Central memory CD4-positive, alpha-beta T cell (primary cell): Measurements from ENCODE around the gene GRIK5.

Experiments
- DNase-seq: peaks from one replicate; pipeline ENCODE4 v3.0.0; 2022

Gene GRIK5

GRCh38 chr19:42075616-42076379, 5.8 kb upstream of the GRIK5 start, which contains the start of gene ZNF574:
Gene ZNF574 (plus strand): TSS chr19:42076166. CDS start chr19:42078607, 2,441 bp downstream.
- DNase-seq: peak; percentile 99

- no peak for DNase-seq
These were observed 5.3 kb upstream of the GRIK5 start for GRCh38 chr19:42075364-42075615.

- no peak for DNase-seq
These were observed 4.7 kb upstream of the GRIK5 start for GRCh38 chr19:42074513-42075363.

GRCh38 chr19:42071247-42071646, 1.2 kb upstream of the GRIK5 start:
- DNase-seq: no peak

- DNase-seq: no peak
These were observed 1.0 kb downstream of the GRIK5 start for GRCh38 chr19:42068756-42069571.

GRCh38 chr19:42068361-42068755, 1.6 kb downstream of the GRIK5 start:
- DNase-seq: no peak

- DNase-seq: no peak
These were observed 2.6 kb downstream of the GRIK5 start for GRCh38 chr19:42067315-42067888.

- no peak for DNase-seq
These were observed 3.8 kb downstream of the GRIK5 start for GRCh38 chr19:42066075-42066754.

- DNase-seq: no peak
These were observed 4.5 kb downstream of the GRIK5 start for GRCh38 chr19:42065511-42065910.

GRCh38 chr19:42065051-42065450, 5.0 kb downstream of the GRIK5 start:
- DNase-seq: no peak

- no peak for DNase-seq
These were observed 5.6 kb downstream of the GRIK5 start for GRCh38 chr19:42064432-42064831.

- DNase-seq: no peak
These were observed 7.6 kb downstream of the GRIK5 start for GRCh38 chr19:42062381-42062780.

GRCh38 chr19:42060117-42060516, 9.9 kb downstream of the GRIK5 start:
- no peak for DNase-seq

- no peak for DNase-seq
These were observed 10.8 kb downstream of the GRIK5 start for GRCh38 chr19:42059196-42059595.

- no peak for DNase-seq
These were observed 12.2 kb downstream of the GRIK5 start for GRCh38 chr19:42057846-42058245.

GRCh38 chr19:42054205-42054604, 15.8 kb downstream of the GRIK5 start:
- DNase-seq: no peak

- DNase-seq: no peak
These were observed 16.7 kb downstream of the GRIK5 start for GRCh38 chr19:42053037-42053935.

GRCh38 chr19:42052241-42052863, 17.7 kb downstream of the GRIK5 start:
- DNase-seq: no peak

- no peak for DNase-seq
These were observed 18.6 kb downstream of the GRIK5 start for GRCh38 chr19:42051166-42052115.

GRCh38 chr19:42048992-42049391, 21.0 kb downstream of the GRIK5 start:
- DNase-seq: no peak
